GM21529 (cell line): ENCODE measurements around the gene KIAA0513.

ENCODE experiments used
- ATAC-seq: cut with Tn5 transposase; IDR thresholded peaks from one replicate; pipeline ENCODE4 v1.9.1; 2021; ENCODE audit not compliant: unreplicated experiment

Gene KIAA0513

GRCh38 chr16:85087899-85088569 is 60.4 kb downstream of the KIAA0513 start:
- no peak for ATAC-seq

- ATAC-seq = no peak
These were observed 61.1 kb downstream of the KIAA0513 start for GRCh38 chr16:85088570-85089199.

DNA sequence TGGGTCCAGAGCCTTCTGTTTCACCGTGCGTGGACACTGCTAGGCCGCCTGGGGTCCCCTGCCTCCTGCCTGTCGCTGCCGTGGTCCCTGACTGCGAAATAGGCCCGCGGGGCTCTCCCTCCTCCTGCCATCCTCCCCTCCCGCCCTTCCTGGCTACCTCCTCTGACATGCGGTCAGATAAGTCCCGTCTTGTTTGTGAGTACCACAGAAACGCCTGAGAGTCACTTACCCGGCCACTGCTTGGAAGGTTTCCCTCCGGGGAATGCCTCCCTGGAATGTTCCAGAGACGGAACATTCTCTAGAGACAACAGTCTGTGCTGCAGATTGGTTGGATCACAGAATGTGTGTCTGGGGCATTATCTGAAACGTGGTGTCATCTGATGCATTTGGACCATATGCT is 61.9 kb downstream of the KIAA0513 start:
- no peak for ATAC-seq

- ATAC-seq = no peak
These were observed 62.6 kb downstream of the KIAA0513 start for GRCh38 chr16:85090181-85090580.

GRCh38 chr16:85090873-85091521 is 63.4 kb downstream of the KIAA0513 start:
- ATAC-seq = no peak

- ATAC-seq = no peak
These were observed 63.9 kb downstream of the KIAA0513 start for GRCh38 chr16:85091522-85091910.

GRCh38 chr16:85092309-85092708 is 64.7 kb downstream of the KIAA0513 start:
- no peak for ATAC-seq

DNA sequence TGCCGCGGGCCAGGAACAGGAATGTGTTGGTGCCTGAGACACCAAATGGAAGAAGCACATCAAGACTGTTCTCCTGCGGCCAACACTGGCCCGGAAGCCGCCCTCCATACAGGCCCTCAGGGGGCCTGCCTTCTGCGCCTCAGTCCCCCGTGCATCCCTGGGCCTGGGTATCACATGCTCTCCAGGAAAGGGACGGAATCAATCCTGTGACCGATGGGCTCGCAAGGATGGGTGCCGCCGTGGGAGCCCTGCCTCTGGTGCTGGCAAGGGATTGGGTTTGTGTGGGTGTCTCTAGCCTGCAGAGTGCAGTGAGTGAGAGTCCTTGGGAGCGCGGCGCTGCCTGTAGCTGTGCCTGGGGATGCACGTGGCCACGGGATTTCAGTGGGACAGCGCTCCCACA is 65.3 kb downstream of the KIAA0513 start:
- no peak for ATAC-seq

DNA sequence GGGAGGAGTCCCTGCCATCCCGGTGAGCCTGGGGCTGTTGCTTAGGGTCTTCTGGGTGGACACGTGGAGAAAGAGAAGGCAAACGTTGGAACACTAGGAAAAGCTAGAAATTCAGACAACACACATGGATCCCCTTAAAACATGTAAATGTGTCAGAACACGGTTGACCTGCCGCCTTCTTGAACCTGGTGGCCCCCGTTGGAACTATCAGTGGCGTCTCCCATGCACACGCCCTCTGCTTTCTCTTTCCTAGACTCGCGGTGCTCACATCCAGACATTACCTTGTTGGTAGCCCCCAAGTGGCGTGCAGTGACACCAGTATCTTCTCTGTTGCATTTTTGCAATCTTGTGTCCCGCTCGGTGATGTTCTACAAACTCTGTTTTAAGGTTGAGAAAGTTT is 66.1 kb downstream of the KIAA0513 start:
- ATAC-seq = no peak

DNA sequence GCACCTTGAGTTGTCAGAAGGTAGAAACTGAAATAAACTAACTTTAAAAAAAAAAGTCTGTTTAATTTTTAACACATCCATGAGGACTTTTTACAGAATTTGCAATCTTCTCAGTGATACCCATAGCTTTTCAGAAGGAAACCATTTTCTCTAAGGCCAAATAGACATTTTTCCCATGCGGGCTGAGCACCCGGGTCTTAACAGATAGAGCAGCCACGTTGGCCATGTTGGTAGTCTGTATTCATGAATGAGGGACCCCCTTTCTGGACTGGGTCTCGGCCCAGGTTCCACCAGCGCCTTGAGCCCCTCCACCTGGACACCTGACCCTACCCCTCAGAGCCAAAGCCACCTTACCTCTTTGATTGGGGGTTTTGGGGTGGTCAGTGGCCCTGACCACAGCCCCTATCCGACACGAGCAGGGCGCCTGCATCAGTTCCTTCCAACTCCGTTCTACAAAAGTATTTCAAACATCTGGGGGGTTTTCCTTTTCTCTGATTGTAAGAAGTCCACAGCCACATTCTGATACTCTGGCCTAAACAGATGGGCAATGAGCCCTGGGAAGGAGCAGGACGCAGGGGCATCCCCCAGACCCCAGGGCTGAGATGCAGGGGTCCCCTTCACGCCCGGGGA is 66.7 kb downstream of the KIAA0513 start:
- ATAC-seq = no peak

DNA sequence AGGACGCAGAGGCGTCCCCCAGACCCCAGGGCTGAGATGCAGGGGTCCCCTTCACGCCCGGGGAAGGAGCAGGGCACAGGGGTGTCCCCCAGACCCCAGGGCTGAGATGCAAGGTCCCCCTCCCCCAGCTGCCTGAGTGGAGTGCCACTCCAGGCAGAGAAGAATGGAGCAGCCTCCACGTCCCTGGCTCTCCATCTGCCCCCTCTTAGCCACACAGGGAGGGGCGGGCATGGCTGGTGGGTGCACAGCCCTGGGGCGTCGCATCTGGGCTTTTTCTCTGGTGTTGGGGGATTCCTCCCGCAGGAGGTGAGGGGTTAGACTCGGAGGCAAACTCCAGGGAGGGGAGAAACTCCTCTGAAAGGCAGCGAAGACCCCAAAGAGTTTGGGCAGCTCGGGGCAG is 67.2 kb downstream of the KIAA0513 start:
- no peak for ATAC-seq

- ATAC-seq = no peak
These were observed 69.3 kb downstream of the KIAA0513 start for GRCh38 chr16:85096921-85097320.

DNA sequence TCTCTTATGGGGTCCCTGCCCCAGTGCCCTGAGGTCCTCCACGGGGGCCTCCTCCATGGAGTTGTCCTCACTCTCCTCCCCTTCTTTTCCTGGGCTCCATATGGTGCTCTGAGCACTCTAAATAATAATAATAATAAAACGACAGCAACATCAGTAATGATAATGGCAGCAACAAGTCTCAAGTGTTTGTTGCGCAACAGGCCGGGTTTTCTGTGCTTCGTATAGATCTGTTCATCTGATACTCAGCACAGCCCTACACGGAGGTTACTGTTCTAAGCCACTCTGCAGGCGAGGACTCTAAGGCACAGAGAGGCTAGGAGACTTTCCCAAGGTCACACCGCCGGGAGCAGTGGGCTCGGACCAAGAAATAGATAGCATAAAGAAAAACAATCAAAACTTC is 71.0 kb downstream of the KIAA0513 start:
- ATAC-seq = no peak

DNA sequence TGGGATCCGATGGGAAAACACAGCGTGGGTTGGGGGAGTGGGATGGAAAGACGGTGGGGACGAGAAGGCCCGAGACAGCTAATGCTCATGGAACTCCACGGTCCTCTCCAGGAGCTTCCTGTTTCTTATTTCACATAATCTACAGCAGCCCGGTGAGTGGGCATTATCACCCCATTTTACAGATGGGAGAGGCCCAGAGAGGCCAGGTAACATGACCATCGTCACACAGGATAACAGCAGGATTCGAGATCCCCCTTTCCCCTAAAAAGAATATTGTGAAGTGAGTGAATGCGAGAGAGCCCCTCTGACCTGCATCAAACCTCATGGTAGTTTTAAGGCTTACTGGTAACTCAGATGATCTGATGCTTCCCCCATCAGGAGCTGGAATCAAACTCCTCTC is 72.7 kb downstream of the KIAA0513 start:
- no peak for ATAC-seq

DNA sequence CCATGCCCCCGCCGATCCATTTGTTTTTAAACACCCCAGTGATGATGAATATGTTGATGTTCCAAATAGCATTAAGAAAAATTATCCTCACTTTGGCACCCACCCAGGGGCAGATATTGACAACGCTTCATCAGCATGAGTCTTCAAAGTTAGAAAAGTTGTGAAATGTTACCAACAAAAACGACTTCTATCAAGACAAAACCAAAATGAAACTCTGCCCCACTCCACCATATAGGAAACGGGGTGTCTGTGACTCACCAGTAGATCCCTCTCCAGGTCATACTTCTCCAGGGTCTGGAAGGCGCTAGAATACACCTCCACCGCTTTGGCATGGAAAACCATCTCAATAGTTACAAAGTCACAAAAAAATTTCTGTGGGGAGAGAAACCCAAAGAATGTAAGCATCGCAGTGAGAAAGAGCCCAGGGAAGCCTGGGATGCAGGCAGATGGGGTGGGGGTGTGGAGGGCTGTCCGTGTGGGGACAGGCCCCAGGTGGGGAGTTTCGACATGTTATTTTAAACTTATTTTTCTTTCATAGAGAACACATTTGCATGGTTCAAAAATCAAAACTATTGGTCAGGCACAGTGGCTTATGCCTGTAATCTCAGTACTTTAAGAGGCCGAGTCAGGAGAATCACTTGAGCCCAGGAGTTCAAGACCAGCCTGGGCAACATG is 74.5 kb downstream of the KIAA0513 start:
- no peak for ATAC-seq

- no peak for ATAC-seq
These were observed 75.8 kb downstream of the KIAA0513 start for GRCh38 chr16:85103114-85104079.

DNA sequence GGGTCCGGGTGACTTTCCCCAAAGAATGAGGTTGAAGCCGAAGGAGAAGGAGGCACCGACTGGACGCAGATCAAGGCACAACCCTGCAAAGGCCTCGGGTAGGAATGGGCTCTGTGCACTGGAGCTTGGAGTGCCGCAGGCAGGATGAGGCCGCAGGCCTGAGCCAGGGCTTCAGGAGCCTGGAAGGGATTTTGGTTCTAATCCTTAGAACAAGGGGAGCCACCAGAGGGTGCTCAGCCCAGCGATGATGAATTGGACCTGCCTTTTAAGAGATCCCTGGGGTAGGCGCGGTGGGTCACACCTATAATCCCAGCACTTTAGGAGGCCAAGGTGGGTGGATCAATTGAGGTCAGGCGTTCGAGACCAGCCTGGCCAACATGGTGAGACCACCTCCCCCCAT is 76.6 kb downstream of the KIAA0513 start:
- no peak for ATAC-seq

GRCh38 chr16:85104821-85105391 is 77.3 kb downstream of the KIAA0513 start:
- peak; percentile 63 for ATAC-seq

DNA sequence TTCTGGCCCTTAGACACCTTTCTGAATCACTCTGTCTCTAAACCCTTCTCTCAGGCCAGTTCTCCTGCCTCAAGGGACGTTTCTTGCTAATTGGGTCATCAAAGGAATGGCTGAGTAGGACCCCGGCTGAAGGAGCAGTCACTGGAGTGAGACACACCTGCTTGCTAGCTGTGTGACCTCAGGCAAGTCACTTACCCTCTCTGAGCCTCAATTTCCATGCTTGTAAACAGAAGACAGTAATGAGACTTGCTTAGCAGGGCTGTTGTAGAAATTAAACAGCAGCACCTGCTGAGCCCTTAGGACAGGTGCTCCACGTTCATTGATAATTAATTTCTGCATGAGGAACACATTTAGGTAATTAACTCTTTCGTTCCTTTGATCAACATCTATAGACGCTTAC is 77.9 kb downstream of the KIAA0513 start:
- ATAC-seq = no peak

GRCh38 chr16:85107083-85107482 is 79.5 kb downstream of the KIAA0513 start:
- no peak for ATAC-seq
